NCI-H2196 (cell line): ENCODE measurements around the gene ADAM19.
"Not testable (repeated sequence)": the region's sequence is repeated elsewhere in the genome, so short reads cannot be mapped to it uniquely, and the experiment has no call there.

Source experiments
- DNase-seq: peaks from one replicate; lab custom pipeline; 2025; ENCODE audit not compliant: unreplicated experiment; lab: John Stamatoyannopoulos, UW

Gene ADAM19

DNA sequence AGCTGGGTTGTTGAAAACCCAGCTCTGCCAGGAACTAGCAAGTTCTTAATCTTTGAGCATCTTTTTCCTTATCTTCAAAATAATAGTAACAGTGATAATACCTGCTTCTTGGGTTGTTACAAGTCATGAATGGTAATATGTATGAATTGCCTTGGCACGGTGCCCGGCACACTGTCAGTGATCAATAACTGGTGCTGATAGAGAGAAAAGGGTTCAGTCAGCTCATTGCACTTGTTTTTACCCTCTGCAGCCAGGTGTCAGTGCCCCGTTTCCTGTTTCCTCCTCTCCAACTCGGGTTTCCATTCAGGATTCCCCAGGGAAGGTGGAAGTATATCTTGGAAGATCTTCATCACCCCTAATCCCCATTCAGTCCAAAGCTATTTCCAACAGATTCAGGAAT, 131.4 kb downstream of the ADAM19 start:
- no peak for DNase-seq

DNA sequence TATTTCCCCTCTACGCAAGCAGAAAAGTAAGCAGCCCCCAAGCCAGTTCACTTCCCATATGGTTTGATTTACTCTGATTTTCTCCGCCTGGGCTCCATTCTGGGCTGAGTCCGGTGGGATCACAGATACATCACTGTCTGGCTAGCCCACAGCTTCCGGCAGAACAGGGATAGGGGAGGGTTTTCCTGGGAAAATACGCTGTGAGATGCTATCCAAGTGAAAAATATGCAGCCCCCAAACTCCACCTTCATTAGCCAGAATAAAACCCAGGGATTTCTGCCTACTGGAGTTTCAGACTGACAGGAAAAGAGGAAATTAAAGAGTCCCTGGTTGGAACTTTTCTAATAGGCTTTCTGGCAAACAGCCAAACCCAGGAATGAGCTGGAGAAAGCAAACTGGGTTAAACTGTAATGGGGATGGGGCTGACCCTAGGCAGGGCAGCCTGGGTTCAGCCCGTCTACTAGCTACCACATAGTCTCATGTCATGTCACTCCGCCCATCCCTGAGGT, 132.5 kb downstream of the ADAM19 start:
- no peak for DNase-seq

DNA sequence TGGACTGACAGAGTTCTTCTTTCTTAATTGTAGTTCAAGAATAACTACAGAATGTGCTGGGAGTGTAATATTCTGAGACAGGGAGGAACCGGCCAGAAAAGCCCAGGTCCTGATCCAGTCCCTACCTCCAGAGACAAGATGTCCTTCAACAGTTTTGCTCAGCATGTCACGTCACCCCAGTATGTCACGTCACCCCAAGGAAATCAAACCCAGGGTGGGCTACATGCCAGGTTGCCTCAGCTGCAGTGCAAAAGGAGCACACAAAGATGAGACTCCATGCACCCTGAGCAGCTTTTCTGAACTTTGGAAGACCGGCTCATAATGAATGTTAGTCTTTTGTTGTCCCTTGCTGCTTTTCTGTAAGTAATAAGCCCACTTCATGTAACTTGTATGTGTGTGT, 141.5 kb downstream of the ADAM19 start:
- DNase-seq, result no peak

DNA sequence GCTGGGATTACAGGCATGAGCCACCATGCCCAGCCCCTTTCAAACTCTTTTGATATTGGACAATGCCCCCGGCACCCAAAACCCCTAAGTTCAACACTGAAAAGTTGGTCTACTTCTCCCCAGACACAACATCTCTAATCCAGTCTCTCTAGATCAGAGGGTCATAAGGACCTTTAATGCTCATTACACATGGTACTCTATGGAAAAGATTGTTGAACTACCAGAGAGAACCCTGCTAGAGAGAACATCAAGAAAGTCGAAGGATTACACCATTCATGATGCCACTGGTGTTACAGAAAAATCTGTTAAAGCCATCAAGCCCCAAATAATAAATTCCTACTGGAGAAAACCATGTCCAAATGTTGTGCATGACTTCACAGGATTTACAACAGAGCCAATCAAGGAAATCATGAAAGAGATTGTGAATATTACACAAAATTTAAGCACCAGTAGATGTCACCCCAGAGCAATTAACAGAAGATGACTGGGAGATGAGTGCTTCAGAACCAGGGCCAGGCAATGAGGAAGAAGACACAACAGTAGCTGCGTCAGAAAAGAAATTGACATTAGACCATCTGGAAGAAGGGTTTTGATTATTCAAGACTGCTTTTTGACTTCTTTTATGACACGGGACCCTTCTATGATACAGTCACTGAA, 143.9 kb downstream of the ADAM19 start:
- peak; percentile 49 for DNase-seq

DNA sequence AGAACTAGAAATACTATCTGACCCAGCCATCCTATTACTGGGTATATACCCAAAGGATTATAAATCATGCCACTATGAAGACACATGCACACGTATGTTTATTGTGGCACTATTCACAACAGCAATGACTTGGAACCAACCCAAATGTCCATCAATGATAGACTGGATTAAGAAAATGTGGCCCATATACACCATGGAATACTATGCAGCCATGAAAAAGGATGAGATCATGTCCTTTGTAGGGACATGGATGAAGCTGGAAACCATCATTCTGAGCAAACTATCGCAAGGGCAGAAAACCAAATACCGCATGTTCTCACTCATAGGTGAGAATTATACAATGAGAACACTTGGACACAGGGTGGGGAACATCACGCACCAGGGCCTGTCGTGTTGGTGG, 145.7 kb downstream of the ADAM19 start:
- DNase-seq, result not testable (repeated sequence)
